HG03469 (cell line): ENCODE results near the gene GABBR2.

Experiments used
- ATAC-seq: cut with Tn5 transposase; IDR thresholded peaks from one replicate; pipeline ENCODE4 v1.9.1; 2021; ENCODE audit warnings: mild to moderate bottlenecking, moderate library complexity, moderate number of reproducible peaks; ENCODE audit not compliant: unreplicated experiment

GABBR2 gene

GRCh38 chr9:98639133-98639532 is 69.6 kb downstream of the GABBR2 start:
- ATAC-seq, result no peak

- ATAC-seq, result no peak
These were observed 71.4 kb downstream of the GABBR2 start for GRCh38 chr9:98637381-98637780.

DNA sequence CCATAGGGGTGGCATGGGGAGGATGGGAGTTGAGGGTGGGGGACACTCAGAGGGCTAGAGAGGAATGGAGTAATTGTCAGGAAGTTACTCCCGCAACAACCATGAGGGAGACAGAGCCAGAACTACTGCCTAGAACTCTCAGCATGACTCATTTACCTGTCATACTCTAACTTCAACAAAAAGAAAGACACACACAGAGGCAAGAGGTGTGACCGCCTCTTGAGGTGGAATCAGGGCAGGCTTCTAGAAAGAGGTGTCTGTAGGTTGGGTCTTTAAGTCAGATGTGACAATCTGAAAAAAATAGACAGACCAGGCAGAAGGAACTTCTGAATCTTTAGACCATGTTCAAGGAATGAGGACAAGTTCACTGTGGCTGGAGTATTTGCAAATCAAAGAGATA is 73.4 kb downstream of the GABBR2 start:
- no peak for ATAC-seq

- ATAC-seq, result no peak
These were observed 73.9 kb downstream of the GABBR2 start for GRCh38 chr9:98634685-98635336.

- no peak for ATAC-seq
These were observed 75.9 kb downstream of the GABBR2 start for GRCh38 chr9:98632839-98633238.

DNA sequence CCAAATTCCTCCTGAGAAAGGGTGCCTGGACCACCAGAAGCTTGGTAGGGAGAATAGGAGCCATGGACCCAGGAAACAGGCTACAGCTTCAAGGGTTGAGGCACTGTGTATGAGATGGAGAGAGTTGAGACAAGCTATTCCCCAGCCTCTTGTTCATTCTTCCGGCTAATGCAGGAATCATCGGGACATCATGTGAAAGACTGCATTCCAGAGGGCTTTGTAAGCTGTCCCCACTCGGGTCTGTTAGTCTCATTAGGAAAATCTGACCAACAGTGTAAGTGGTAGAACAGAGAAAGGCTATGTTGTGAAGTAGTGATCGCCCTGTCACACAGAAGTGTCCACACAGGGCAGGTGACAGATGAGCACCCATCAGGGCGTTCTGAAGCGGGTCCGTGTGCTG is 81.4 kb downstream of the GABBR2 start:
- no peak for ATAC-seq

GRCh38 chr9:98625728-98626127 is 83.0 kb downstream of the GABBR2 start:
- no peak for ATAC-seq

DNA sequence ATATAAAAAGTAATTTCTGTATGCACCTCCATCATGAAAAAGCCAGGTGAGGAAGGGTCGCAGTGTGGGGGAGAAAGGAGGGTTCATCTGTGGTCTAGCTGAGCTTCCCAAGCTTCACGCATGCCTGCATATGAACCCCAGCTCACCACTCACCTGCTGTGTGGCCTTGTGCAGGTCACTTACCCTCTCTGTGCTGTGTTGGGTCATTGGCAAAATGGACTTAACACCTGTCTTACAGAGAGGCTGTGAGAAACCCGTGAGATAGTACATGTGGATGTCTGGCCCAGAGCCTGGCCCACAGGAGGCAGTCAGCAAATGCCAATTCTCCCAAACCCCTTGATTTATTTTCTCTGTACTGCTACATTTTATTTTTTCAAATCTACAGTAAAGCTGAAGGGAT is 88.9 kb downstream of the GABBR2 start:
- ATAC-seq, result no peak

GRCh38 chr9:98615633-98616032 is 93.1 kb downstream of the GABBR2 start:
- no peak for ATAC-seq

GRCh38 chr9:98614941-98615340 is 93.8 kb downstream of the GABBR2 start:
- ATAC-seq, result no peak

- ATAC-seq, result no peak
These were observed 96.5 kb downstream of the GABBR2 start for GRCh38 chr9:98612061-98612752.

DNA sequence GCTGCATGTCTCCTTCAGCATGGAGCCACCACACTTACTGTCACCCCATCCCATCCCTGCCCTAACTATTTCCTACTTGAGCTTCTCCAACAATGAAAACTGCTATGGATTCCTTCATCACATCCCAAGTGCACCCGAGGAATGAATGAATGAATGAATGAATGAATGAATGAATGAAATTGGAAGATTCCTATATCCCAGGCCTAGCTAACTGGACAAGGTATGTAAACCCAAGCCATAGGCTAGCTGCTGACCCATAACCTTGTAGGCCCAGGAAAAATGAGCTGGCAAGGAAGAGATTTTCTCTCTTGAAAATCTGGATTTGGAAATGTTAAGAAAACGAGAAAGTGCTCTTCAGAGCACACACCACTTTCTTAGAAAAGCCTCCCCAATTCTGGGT is 97.4 kb downstream of the GABBR2 start:
- no peak for ATAC-seq

- no peak for ATAC-seq
These were observed 98.0 kb downstream of the GABBR2 start for GRCh38 chr9:98610711-98611110.

- no peak for ATAC-seq
These were observed 98.5 kb downstream of the GABBR2 start for GRCh38 chr9:98610211-98610610.

DNA sequence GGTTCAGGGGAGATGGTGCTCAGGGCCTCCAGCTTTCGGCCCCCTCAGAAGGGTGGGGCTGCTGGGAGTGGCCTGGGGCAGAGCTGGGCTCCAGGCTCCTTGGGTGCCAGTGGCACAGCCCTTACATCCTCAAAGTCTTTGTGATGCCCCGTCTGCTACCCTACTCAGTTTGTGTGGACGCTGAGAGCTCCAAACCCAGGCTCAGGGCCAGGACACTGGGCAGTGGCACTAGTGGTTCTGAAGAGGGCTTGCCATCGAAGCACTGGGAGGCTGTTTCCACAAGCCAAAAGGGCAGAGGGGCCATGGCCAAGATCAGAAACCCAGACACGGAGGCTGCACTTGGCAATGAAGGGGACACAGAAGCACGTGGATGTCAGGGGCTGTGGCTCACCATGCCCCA is 99.1 kb downstream of the GABBR2 start:
- ATAC-seq, result no peak

DNA sequence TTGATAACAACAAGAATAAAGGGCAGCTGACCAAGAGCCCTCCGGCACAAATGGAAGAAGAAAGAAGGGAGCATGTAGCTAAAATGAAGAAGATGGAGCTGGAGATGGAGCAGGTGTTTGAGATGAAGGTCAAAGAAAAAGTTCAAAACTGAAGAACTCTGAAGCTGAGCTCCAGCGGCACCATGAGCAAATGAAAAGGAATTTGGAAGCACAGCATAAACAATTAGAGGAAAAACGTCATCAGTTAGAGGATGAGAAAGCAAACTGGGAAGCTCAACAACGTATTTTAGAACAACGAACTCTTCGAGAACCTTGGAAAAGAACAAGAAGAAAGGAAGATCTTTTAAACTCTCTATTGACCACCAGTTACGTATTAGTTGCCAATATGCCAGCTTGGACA is 100.9 kb downstream of the GABBR2 start:
- ATAC-seq, result no peak

GRCh38 chr9:98607152-98607551 is 101.6 kb downstream of the GABBR2 start:
- ATAC-seq, result no peak

GRCh38 chr9:98606730-98607129 is 102.0 kb downstream of the GABBR2 start:
- no peak for ATAC-seq

GRCh38 chr9:98605116-98605515 is 103.6 kb downstream of the GABBR2 start:
- no peak for ATAC-seq

GRCh38 chr9:98603821-98604383 is 104.8 kb downstream of the GABBR2 start:
- no peak for ATAC-seq

- no peak for ATAC-seq
These were observed 105.8 kb downstream of the GABBR2 start for GRCh38 chr9:98602839-98603500.

DNA sequence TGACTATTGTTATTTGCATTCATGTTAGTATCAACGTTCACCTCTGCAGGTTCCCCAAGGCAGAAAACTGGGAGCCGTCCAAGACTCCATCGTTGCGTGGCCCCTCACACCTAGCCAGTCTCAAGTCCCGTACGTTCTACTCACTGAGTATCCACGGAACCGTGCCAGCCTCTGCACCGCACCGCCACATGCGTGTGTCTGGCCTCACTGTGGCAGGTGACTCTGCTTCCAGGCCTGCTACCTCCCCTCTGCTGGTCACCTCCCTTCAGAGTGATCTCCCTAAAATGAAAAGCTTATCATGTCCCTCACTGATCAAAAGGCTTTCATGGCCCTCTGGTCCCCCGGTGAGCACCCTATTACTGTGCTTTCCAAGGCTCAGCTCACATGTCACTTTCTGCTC is 108.1 kb downstream of the GABBR2 start:
- no peak for ATAC-seq
